CD4-positive, alpha-beta T cell treated with Interferon gamma for 1 hour (primary cell): ENCODE data around the gene CTTNBP2.

ENCODE experiments used
- DNase-seq: peaks from one replicate; pipeline ENCODE4 v3.0.0-alpha.2; 2020

The CTTNBP2 gene

GRCh38 chr7:117870448-117871130 is 2.7 kb downstream of the CTTNBP2 start:
- no peak for DNase-seq

GRCh38 chr7:117869374-117869773 is 3.9 kb downstream of the CTTNBP2 start:
- no peak for DNase-seq

- DNase-seq = no peak
These were observed 9.6 kb downstream of the CTTNBP2 start for GRCh38 chr7:117863618-117864017.

- no peak for DNase-seq
These were observed 10.9 kb downstream of the CTTNBP2 start for GRCh38 chr7:117862378-117862777.

- no peak for DNase-seq
These were observed 13.9 kb downstream of the CTTNBP2 start for GRCh38 chr7:117859246-117859812.

GRCh38 chr7:117858712-117859111 is 14.5 kb downstream of the CTTNBP2 start:
- no peak for DNase-seq

- no peak for DNase-seq
These were observed 15.5 kb downstream of the CTTNBP2 start for GRCh38 chr7:117857718-117858117.

- no peak for DNase-seq
These were observed 17.0 kb downstream of the CTTNBP2 start for GRCh38 chr7:117856196-117856595.

GRCh38 chr7:117854186-117854585 is 19.1 kb downstream of the CTTNBP2 start:
- no peak for DNase-seq

- DNase-seq = no peak
These were observed 24.3 kb downstream of the CTTNBP2 start for GRCh38 chr7:117848941-117849340.

GRCh38 chr7:117844678-117845077 is 28.6 kb downstream of the CTTNBP2 start:
- DNase-seq = no peak

GRCh38 chr7:117841611-117842010 is 31.6 kb downstream of the CTTNBP2 start:
- no peak for DNase-seq

GRCh38 chr7:117841011-117841410 is 32.2 kb downstream of the CTTNBP2 start:
- no peak for DNase-seq

GRCh38 chr7:117839507-117839906 is 33.7 kb downstream of the CTTNBP2 start:
- DNase-seq = no peak

- DNase-seq = no peak
These were observed 35.4 kb downstream of the CTTNBP2 start for GRCh38 chr7:117837841-117838240.

GRCh38 chr7:117835016-117835664 is 38.1 kb downstream of the CTTNBP2 start:
- no peak for DNase-seq

GRCh38 chr7:117830422-117830954 is 42.8 kb downstream of the CTTNBP2 start:
- no peak for DNase-seq

GRCh38 chr7:117829450-117830117 is 43.7 kb downstream of the CTTNBP2 start:
- no peak for DNase-seq

GRCh38 chr7:117828825-117829224 is 44.4 kb downstream of the CTTNBP2 start:
- DNase-seq = no peak

- no peak for DNase-seq
These were observed 45.4 kb downstream of the CTTNBP2 start for GRCh38 chr7:117827862-117828261.

- no peak for DNase-seq
These were observed 48.1 kb downstream of the CTTNBP2 start for GRCh38 chr7:117825132-117825531.

GRCh38 chr7:117824592-117824991 is 48.6 kb downstream of the CTTNBP2 start:
- DNase-seq = no peak

GRCh38 chr7:117819558-117819957 is 53.7 kb downstream of the CTTNBP2 start:
- no peak for DNase-seq

GRCh38 chr7:117818232-117818631 is 55.0 kb downstream of the CTTNBP2 start:
- DNase-seq = no peak
